OCI-LY3 (cell line): ENCODE results near the gene ZNF185.

Source experiments
- H2AFZ ChIP-seq: fragments of 200-600, 300-600 bp; shearing (Covaris generic); 2 replicates; pipeline ENCODE4 v1.6.0; 2014; ENCODE audit warnings: antibody characterized with exemption, low read depth, low read length
- H3K27ac ChIP-seq: fragments of 200-600, 300-600 bp; sonication (generic); 2 replicates; pipeline ENCODE4 v1.5.1; 2014; ENCODE audit warnings: mild to moderate bottlenecking, low read length, moderate library complexity, mixed read lengths
- H3K27me3 ChIP-seq: fragments of 200-600, 300-600 bp; sonication (generic); 2 replicates; pipeline ENCODE4 v1.6.1; 2014; ENCODE audit warnings: low read depth, low read length, mixed read lengths
- H3K36me3 ChIP-seq: fragments of 200-600, 300-600 bp; sonication (generic); replicated peaks from 2 replicates; pipeline ENCODE3; 2014; ENCODE audit warnings: low read depth, low read length, mixed read lengths
- H3K4me1 ChIP-seq: fragments of 300-600, 200-600 bp; sonication (generic); 2 replicates; pipeline ENCODE4 v1.6.1; 2014; ENCODE audit warnings: low read length, mixed read lengths
- H3K4me2 ChIP-seq: fragments of 200-600, 300-600 bp; sonication (generic); 2 replicates; pipeline ENCODE4 v1.6.1; 2014; ENCODE audit warnings: low read length, mixed read lengths
- H3K4me3 ChIP-seq: fragments of 300-600, 200-600 bp; sonication (generic); 2 replicates; pipeline ENCODE4 v1.5.1; 2014; ENCODE audit warnings: antibody characterized with exemption, mild to moderate bottlenecking, low read length, moderate library complexity
- H3K79me2 ChIP-seq: fragments of 300-600, 200-600 bp; shearing (Covaris generic); 2 replicates; pipeline ENCODE4 v1.6.1; 2014; ENCODE audit warnings: mild to moderate bottlenecking, low read length, mixed read lengths
- H3K9ac ChIP-seq: fragments of 300-600, 200-600 bp; shearing (Covaris generic); 2 replicates; pipeline ENCODE4 v1.6.0; 2014; ENCODE audit warnings: mild to moderate bottlenecking, low read length, moderate library complexity
- H3K9me3 ChIP-seq: fragments of 200-600, 300-600 bp; shearing (Covaris generic); 2 replicates; pipeline ENCODE4 v1.6.1; 2014; ENCODE audit warnings: low read length, mixed read lengths; ENCODE audit not compliant: insufficient read depth
- H4K20me1 ChIP-seq: fragments of 200-600, 300-600 bp; sonication (generic); 2 replicates; pipeline ENCODE4 v1.6.1; 2016; ENCODE audit warnings: low read length, mixed read lengths; ENCODE audit not compliant: insufficient read depth
- EZH2phosphoT487 ChIP-seq: fragments of 200-600 bp; shearing (Covaris generic); IDR thresholded peaks from 2 replicates; pipeline ENCODE4 v1.6.1; 2018; ENCODE audit warnings: antibody characterized with exemption, mixed run types, low read depth
- TF ChIP-seq, protein P1 (sequence below): fragments of 200-600, 300-600 bp; sonication (generic); IDR thresholded peaks from 2 replicates; pipeline ENCODE4 v1.5.1; 2014; ENCODE audit warnings: antibody characterized with exemption, low read length, low read depth

ZNF185 gene

DNA sequence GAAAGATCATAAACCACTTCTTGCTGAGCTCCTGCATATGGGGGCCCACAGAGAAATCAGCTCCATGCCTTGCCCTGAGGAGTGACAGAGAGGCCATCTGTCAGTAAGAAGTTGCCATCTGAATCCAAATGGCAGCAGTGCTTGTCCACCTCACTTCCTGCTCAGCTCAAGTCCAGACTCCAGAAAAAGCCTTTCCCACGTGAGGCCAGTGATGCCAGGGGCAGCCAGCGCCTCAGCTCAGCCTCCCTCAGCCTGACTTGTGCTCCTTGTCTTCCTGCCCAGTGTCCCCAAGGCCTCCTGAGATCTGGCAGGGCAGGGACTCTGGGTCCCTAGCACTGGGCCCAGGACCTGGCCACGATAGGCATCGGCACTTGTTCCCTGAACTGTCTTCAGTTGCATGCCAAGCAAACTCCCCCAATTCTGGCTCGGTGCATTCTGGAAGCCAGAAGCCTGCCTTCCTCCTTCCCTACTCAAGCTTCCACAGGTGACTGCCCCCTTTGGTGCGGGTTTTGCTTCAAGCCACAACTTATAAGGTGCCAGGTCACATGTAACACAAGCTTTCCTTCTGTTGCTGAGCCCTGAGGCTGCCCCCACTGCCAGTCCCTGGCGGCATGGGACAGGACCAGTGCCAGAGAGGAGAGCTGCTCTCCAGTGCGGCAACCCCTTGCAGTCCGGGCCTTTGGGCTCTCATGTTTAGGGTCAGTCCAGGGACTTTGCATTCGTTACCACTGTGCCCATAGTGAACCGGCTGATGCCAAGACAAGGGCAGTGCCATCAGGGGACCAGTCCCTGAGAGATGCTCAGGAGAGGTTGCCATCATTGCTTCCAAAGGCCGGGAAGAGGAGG, 2.2 kb downstream of the ZNF185 start:
- H3K4me2 ChIP-seq: no peak overlapping the region

DNA sequence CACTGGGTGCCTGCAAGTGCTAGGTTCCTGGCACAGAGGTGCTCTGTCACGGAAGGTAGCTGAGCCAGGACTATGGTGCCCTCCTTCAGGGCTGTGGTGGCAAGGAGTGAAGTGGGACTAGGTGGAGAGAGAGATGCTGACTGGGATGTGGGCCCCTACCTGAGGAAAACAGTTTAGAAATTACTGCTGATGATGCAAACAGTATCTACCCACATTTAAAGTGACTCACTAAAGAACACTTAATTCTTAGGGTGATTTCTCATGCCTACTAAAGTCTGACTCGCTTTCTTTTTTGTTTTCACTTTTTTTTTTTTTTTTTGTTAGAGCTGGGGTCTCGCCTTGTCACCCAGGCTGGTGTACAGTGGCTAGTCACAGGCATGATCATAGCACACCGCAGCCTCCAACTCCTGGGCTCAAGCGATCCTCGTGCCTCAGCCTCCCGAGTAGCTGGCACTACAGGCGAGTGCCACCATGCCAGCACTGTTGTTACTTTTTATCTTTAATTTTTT, 3.1 kb downstream of the ZNF185 start:
- Histone ChIP-seq H3K4me2 (no peak overlapping the region), H3K27ac (no peak overlapping the region), H4K20me1 (no peaks in the 10 kb centered on the region), H3K4me1 (peaks cover 7% of the 10 kb centered on the region; the same call in 1 of the 2 replicates), H3K27me3 (no peaks in the 10 kb centered on the region), H2AFZ (no peak overlapping the region), H3K4me3 (no peak overlapping the region), H3K79me2 (no peaks in the 10 kb centered on the region), H3K9me3 (no peaks in the 10 kb centered on the region), H3K9ac (no peak overlapping the region), H3K36me3 (no peaks in the 10 kb centered on the region)
- no peak for TF ChIP-seq EZH2phosphoT487
- TF ChIP-seq, protein P1, sequence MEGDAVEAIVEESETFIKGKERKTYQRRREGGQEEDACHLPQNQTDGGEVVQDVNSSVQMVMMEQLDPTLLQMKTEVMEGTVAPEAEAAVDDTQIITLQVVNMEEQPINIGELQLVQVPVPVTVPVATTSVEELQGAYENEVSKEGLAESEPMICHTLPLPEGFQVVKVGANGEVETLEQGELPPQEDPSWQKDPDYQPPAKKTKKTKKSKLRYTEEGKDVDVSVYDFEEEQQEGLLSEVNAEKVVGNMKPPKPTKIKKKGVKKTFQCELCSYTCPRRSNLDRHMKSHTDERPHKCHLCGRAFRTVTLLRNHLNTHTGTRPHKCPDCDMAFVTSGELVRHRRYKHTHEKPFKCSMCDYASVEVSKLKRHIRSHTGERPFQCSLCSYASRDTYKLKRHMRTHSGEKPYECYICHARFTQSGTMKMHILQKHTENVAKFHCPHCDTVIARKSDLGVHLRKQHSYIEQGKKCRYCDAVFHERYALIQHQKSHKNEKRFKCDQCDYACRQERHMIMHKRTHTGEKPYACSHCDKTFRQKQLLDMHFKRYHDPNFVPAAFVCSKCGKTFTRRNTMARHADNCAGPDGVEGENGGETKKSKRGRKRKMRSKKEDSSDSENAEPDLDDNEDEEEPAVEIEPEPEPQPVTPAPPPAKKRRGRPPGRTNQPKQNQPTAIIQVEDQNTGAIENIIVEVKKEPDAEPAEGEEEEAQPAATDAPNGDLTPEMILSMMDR: no peak

More for the DNA sequence above, 2.2 kb downstream of the ZNF185 start:
- Histone ChIP-seq H3K4me1 (no peaks in the 10 kb centered on the region), H3K27me3 (no peaks in the 10 kb centered on the region), H3K9me3 (no peaks in the 10 kb centered on the region), H2AFZ (no peak overlapping the region), H3K27ac (no peak overlapping the region), H3K36me3 (no peaks in the 10 kb centered on the region), H3K9ac (no peak overlapping the region), H3K4me3 (no peak overlapping the region), H4K20me1 (no peaks in the 10 kb centered on the region), H3K79me2 (no peaks in the 10 kb centered on the region)
- TF ChIP-seq, protein P1: no peak
- TF ChIP-seq EZH2phosphoT487: no peak

DNA sequence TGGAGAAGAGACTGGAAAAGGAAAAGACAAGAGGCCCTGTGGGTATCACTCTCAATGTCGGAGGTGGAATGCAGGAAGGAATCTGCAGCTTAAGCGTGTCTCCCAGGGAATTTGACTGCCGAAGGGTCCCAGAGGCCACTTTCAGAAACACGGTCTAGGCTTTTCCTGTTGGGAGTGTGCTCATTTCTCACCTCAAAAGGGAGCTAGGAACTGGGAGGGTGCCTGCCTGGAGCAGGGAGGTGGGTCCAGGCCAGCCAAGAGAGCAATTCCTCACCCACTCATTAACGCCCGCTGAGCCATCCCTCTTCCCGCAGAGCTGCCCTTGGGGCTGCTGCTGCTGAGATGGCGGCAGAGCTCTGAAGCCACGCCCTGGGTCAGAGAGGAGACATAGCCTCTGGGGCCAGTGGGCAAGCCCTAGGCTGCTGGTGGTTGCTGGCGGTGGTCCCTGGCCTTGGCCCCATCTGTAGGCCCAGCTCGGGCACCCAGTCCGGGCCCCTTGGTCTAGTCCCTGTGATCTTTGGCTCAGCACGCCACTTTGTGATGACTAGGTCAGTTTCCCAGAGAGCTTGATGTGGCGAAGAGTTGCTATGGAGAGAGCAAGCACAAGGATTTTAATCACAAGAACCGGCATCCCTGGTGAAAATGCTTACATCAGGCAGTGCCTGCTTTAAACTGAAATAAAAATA, 4.1 kb downstream of the ZNF185 start:
- H2AFZ ChIP-seq: no peak overlapping the region
- no peak overlapping the region for H3K4me2 ChIP-seq
- TF ChIP-seq, protein P1: no peak
- no peak for TF ChIP-seq EZH2phosphoT487
- H3K9ac ChIP-seq: no peak overlapping the region
- no peak overlapping the region for H3K27ac ChIP-seq
- no peaks in the 10 kb centered on the region for H3K79me2 ChIP-seq
- no peaks in the 10 kb centered on the region for H3K36me3 ChIP-seq
- H3K4me1 ChIP-seq: peaks cover 8% of the 10 kb centered on the region; the same call in 1 of the 2 replicates
- H4K20me1 ChIP-seq: no peaks in the 10 kb centered on the region
- no peak overlapping the region for H3K4me3 ChIP-seq
- H3K9me3 ChIP-seq: no peaks in the 10 kb centered on the region
- 0 out of 2 replicates have a peak, but pooled peaks cover 3% of the 10 kb centered on the region for H3K27me3 ChIP-seq

DNA sequence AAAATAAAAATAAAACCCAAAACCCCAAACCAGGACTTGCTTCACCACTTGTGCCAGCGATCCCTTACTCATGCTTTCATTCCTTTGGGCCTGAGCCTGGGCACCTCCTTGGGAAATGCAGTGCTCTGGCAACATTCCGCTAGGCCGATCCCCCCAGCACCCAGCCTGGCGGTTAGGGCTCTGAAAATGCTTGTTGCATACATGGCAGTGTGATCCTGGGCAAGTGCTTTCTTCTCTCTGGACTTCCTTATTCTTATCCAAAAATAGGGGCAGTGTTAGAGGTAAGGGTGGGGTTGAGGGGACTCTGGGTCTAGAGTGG, 4.6 kb downstream of the ZNF185 start:
- Histone ChIP-seq H3K4me1 (peaks cover 8% of the 10 kb centered on the region; the same call in 1 of the 2 replicates), H4K20me1 (no peaks in the 10 kb centered on the region), H2AFZ (no peak overlapping the region), H3K9me3 (no peaks in the 10 kb centered on the region), H3K4me2 (no peak overlapping the region), H3K4me3 (no peak overlapping the region), H3K79me2 (no peaks in the 10 kb centered on the region), H3K27me3 (0 out of 2 replicates have a peak, but pooled peaks cover 4% of the 10 kb centered on the region), H3K9ac (no peak overlapping the region), H3K27ac (no peak overlapping the region), H3K36me3 (no peaks in the 10 kb centered on the region)
- TF ChIP-seq EZH2phosphoT487: no peak
- TF ChIP-seq, protein P1: no peak
